Measurements from ENCODE around the gene NKX6-2. TPM values are rescaled to one million over a fixed set of nuclear protein-coding genes. Genes with fewer than 3 reads are reported as not detected.

NKX6-2 gene
- total and polyA plus RNA-seq, 2 of the 8 experiments (the other 6 are each of a cell fraction or from before 2014, with no cell fraction given): 0.06 TPM; not detected in 1

GRCh38 chr10:132764108-132764507 lies 21.8 kb downstream of the NKX6-2 start:
- Histone ChIP-seq H3K9ac (replicated peaks in 1 of 4; ENCODE audit: extremely low read depth in 1 of 4, low read depth in 3 of 4, low read length in 3 of 4) (no peak overlapping the region), H3K56ac (replicated peaks; ENCODE audit: insufficient read length, low read depth, low read length) (no peak overlapping the region)
- WGBS, 2 experiments (ENCODE audit: extremely low coverage in 1 of 2, insufficient coverage in 1 of 2, insufficient read length in 1 of 2, insufficient replicate concordance in 2 of 2, low coverage in 1 of 2, low lambda C conversion rate in 2 of 2, missing lambda C conversion rate in 1 of 2): 89% methylated on average over 10 of the region's 11 CpGs; no CpG with 5 or more reads in 1 of the 2 experiments

More at GRCh38 chr10:132764108-132764507, 21.8 kb downstream of the NKX6-2 start:
- no peaks in the 10 kb centered on the region for H3K79me2 ChIP-seq (ENCODE audit: control insufficient read depth in 1 of 2, insufficient read depth in 2 of 2, low read length in 2 of 2)
- H4K91ac ChIP-seq (replicated peaks; ENCODE audit: insufficient read length, low read length): no peak overlapping the region
- ChIA-PET CTCF (ENCODE audit: partially characterized antibody) (interaction anchor here (0.8 kb wide), 1 partner anchor 109 kb away, joined by 5 read pairs; no protein-coding TSS in a partner anchor), POLR2A (ENCODE audit: partially characterized antibody) (interaction anchor here (0.6 kb wide), 1 partner anchor 132 kb away, joined by 3 read pairs; no protein-coding TSS in a partner anchor)
- no peak overlapping the region for H3K14ac ChIP-seq (ENCODE audit: insufficient read length)
- no peak overlapping the region for H3K4ac ChIP-seq (replicated peaks; ENCODE audit: insufficient read length, low read depth, low read length)
- H3K36me3 ChIP-seq (ENCODE audit: control insufficient read depth in 2 of 4, insufficient read depth in 4 of 4, low read length in 3 of 4): no peaks in the 10 kb centered on the region
- no peak overlapping the region for H2BK5ac ChIP-seq (ENCODE audit: low read depth, low read length)
- no peak overlapping the region for H2AFZ ChIP-seq (ENCODE audit: low read length)
- no peak overlapping the region for H3K27ac ChIP-seq (ENCODE audit: low read depth, low read length)
- no peak overlapping the region for H4K5ac ChIP-seq (ENCODE audit: insufficient read length, low read depth, low read length)
- H3K23ac ChIP-seq (ENCODE audit: insufficient read length): no peak overlapping the region
- no peak for FAIRE-seq
- no peak overlapping the region; the same call in 1 of the 2 replicates for H4K8ac ChIP-seq (ENCODE audit: extremely low read depth, insufficient read depth, low read length)
- H3K27me3 ChIP-seq (replicated peaks in 1 of 4; ENCODE audit: control insufficient read depth in 3 of 4, extremely low read depth in 1 of 4, insufficient read depth in 3 of 4, low read length in 3 of 4): no peaks in the 10 kb centered on the region
- H2BK12ac ChIP-seq (ENCODE audit: low read depth, low read length): no peak overlapping the region
- H2BK15ac ChIP-seq (ENCODE audit: low read length): no peak overlapping the region
- no peaks in the 10 kb centered on the region for H3K23me2 ChIP-seq (ENCODE audit: low read depth, low read length)
- TF ChIP-seq YY1 (IDR thresholded peaks at IDR 0.05; ENCODE audit: low read depth, low read length): no peak
- no peak for TF ChIP-seq CEBPB (IDR thresholded peaks at IDR 0.05; ENCODE audit: low read depth, low read length)
- TF ChIP-seq CBX5 (IDR thresholded peaks at IDR 0.05; ENCODE audit: low read depth, low read length): no peak
- no peak for TF ChIP-seq RNF2 (IDR thresholded peaks at IDR 0.05; ENCODE audit: borderline replicate concordance, low read depth, low read length, missing control alignments, poor library complexity, severe bottlenecking)
- TF ChIP-seq CTCF (IDR thresholded peaks at IDR 0.05; ENCODE audit: control extremely low read depth in 1 of 3, insufficient read depth in 1 of 3, low read depth in 1 of 3, low read length in 3 of 3): no peak
- no peak for TF ChIP-seq CREB1 (IDR thresholded peaks at IDR 0.05)
- no peak for TF ChIP-seq POLR2AphosphoS5 (IDR thresholded peaks at IDR 0.05; ENCODE audit: low read depth, low read length)
- TF ChIP-seq RXRA (IDR thresholded peaks at IDR 0.05; ENCODE audit: insufficient read depth, low read depth, low read length): no peak
- no peak for TF ChIP-seq TEAD4 (IDR thresholded peaks at IDR 0.05; ENCODE audit: low read depth, low read length)
- no peak for TF ChIP-seq EP300 (IDR thresholded peaks at IDR 0.05; ENCODE audit: borderline replicate concordance in 1 of 2, low read depth in 2 of 2, low read length in 2 of 2)
- TF ChIP-seq MAFK (IDR thresholded peaks at IDR 0.05; ENCODE audit: low read depth, low read length): no peak
- TF ChIP-seq POU5F1 (IDR thresholded peaks at IDR 0.05; ENCODE audit: low read depth, low read length): no peak
- no peak for DNase-seq (ENCODE audit: low read depth in 1 of 2, low spot score in 2 of 2)
- no peaks in the 10 kb centered on the region; a peak in 1 of 7 replicates for H3K4me1 ChIP-seq (replicated peaks in 1 of 4; ENCODE audit: control insufficient read depth in 3 of 4, insufficient read depth in 4 of 4, low read length in 3 of 4)
- no peak overlapping the region for H3K4me2 ChIP-seq (ENCODE audit: insufficient read depth in 1 of 2, low read depth in 2 of 2, low read length in 2 of 2)
- H2AK5ac ChIP-seq (ENCODE audit: low read depth, low read length): no peak overlapping the region
- peaks cover 0 to 6% of the 10 kb centered on the region in 2 experiments for H4K20me1 ChIP-seq (replicated peaks in 1 of 2; ENCODE audit: control insufficient read depth in 1 of 2, insufficient read depth in 2 of 2, low read length in 2 of 2)
- H3K79me1 ChIP-seq (ENCODE audit: low read depth, low read length): no peaks in the 10 kb centered on the region
- no peak overlapping the region for H3K18ac ChIP-seq (ENCODE audit: extremely low read depth, low read length)
- no peak overlapping the region for H2BK20ac ChIP-seq (ENCODE audit: low read length)
- peaks cover 8 to 12% of the 10 kb centered on the region in 2 experiments; a peak in 2 of 4 replicates for H3K9me3 ChIP-seq (ENCODE audit: insufficient read depth in 2 of 2, low read depth in 1 of 2, low read length in 1 of 2)
- H3K4me3 ChIP-seq (ENCODE audit: extremely low read depth in 1 of 4, insufficient read depth in 2 of 4, low read depth in 3 of 4, low read length in 4 of 4): no peak overlapping the region
- H2BK120ac ChIP-seq (replicated peaks; ENCODE audit: low read depth, low read length): no peak overlapping the region

Data from H1 (cell line).